ENCODE results near the gene XYLT1.

XYLT1 gene

DNA sequence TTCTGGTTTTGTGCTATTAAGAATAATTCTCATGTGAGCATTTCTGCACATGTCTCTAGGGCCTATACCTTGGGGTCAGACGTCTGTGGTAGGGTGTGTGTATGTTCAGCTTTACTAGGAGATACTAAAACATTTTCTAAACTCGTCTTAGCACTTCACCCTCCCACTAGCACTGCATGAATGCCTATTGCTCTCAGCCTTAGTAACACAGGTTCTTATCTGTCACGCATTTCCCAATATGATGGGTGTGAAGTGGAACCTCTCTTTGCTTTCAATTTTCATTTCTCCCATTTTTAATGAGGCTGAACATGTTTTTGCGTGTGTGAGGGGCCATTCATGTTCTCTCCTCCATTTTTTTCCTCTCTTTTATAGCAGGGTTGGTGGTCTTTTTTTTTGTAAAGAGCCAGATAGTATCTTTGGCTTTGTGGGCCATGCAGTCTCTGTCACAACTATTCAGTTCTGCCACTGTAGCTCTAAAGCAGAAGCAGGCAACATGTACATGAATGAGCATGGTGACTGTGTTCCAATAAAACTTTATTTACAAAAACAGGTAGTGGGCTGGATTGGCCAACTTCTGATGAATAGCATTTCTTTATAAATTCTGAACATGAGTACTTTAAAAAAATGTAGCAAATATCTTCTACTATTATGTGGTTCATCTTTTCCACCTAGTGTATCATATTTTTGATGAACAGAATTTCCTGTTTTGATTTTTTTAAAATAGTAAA, 354.0 kb downstream of the XYLT1 start:
- Mint-ChIP-seq H3K4me3 (no peak overlapping the region), H3K27me3 (ENCODE audit: low read depth) (peaks cover 7% of the 10 kb centered on the region), H3K4me1 (no peaks in the 10 kb centered on the region), H3K36me3 (ENCODE audit: low read depth) (peaks cover 4% of the 10 kb centered on the region), H3K9me3 (no peaks in the 10 kb centered on the region), H3K27ac (no peak overlapping the region)
- TF ChIP-seq, protein P1, sequence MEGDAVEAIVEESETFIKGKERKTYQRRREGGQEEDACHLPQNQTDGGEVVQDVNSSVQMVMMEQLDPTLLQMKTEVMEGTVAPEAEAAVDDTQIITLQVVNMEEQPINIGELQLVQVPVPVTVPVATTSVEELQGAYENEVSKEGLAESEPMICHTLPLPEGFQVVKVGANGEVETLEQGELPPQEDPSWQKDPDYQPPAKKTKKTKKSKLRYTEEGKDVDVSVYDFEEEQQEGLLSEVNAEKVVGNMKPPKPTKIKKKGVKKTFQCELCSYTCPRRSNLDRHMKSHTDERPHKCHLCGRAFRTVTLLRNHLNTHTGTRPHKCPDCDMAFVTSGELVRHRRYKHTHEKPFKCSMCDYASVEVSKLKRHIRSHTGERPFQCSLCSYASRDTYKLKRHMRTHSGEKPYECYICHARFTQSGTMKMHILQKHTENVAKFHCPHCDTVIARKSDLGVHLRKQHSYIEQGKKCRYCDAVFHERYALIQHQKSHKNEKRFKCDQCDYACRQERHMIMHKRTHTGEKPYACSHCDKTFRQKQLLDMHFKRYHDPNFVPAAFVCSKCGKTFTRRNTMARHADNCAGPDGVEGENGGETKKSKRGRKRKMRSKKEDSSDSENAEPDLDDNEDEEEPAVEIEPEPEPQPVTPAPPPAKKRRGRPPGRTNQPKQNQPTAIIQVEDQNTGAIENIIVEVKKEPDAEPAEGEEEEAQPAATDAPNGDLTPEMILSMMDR (IDR thresholded peaks at IDR 0.05; ENCODE audit: unreplicated experiment in 3 of 3) = no peak

DNA sequence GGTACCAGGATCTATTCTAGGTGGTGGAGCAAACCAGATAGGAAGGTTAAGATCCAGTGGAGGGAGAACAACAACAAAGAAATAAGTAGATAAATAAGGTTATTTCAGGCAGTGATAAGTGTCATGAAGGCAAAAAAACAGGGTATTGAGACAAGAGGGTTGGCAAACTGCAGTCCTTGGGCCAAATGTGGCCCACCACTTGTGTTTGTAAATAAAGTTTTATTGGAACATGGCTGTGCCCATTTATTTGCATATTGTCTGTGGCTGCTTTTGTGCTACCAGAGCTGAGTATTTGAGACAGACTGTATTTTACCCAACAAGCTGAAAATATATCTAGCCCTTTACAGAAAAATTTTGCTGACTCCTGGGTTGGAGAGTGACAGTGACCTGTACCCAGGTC, 361.3 kb downstream of the XYLT1 start:
- Mint-ChIP-seq H3K9me3 (no peaks in the 10 kb centered on the region), H3K4me1 (peaks cover 12% of the 10 kb centered on the region), H3K36me3 (ENCODE audit: low read depth) (no peaks in the 10 kb centered on the region), H3K27me3 (ENCODE audit: low read depth) (peaks cover 3% of the 10 kb centered on the region), H3K27ac (no peak overlapping the region), H3K4me3 (no peak overlapping the region)
- TF ChIP-seq, protein P1 (IDR thresholded peaks at IDR 0.05; ENCODE audit: unreplicated experiment in 3 of 3) = no peak

- Mint-ChIP-seq H3K27me3 (ENCODE audit: low read depth) (no peaks in the 10 kb centered on the region), H3K4me3 (no peak overlapping the region), H3K9me3 (no peaks in the 10 kb centered on the region), H3K4me1 (peaks cover 12% of the 10 kb centered on the region), H3K27ac (no peak overlapping the region), H3K36me3 (ENCODE audit: low read depth) (no peaks in the 10 kb centered on the region)
- TF ChIP-seq, protein P1 (IDR thresholded peaks at IDR 0.05; ENCODE audit: unreplicated experiment in 3 of 3) = no peak
Measured at GRCh38 chr16:17108596-17108995, 362.2 kb downstream of the XYLT1 start.

GRCh38 chr16:17107450-17107849, 363.3 kb downstream of the XYLT1 start:
- H3K4me1 Mint-ChIP-seq = peaks cover 12% of the 10 kb centered on the region
- no peaks in the 10 kb centered on the region for H3K9me3 Mint-ChIP-seq
- TF ChIP-seq, protein P1 (IDR thresholded peaks at IDR 0.05; ENCODE audit: unreplicated experiment in 3 of 3) = no peak
- H3K4me3 Mint-ChIP-seq = no peak overlapping the region
- H3K27ac Mint-ChIP-seq = no peak overlapping the region
- no peaks in the 10 kb centered on the region for H3K36me3 Mint-ChIP-seq (ENCODE audit: low read depth)
- no peaks in the 10 kb centered on the region for H3K27me3 Mint-ChIP-seq (ENCODE audit: low read depth)

DNA sequence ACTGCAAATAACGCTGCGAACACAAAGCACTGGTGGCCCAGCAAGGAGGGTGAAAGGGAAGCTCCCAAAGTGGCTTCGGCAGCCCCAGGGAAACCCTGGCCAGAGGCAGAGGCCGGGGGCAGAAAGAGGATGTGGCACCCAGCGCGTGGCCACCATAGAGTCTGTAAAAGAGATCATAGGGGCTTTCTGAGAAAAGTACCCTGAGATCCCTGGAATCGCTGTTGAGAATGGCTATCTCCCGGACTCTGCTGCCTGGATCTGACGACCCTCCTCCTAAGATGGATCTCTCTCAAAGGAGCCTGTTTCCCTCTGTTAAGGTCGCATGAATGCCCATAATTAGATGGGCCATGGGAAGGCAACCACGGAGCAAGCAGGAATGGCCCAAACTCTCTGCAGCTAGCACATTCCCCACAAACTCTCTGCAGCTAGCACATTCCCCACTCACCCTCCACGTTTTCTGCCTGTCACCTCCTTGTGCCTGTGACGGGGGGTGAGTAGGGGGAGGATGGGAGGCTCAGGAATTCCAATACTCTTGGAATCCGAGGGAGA, 364.4 kb downstream of the XYLT1 start:
- no peaks in the 10 kb centered on the region for H3K27me3 Mint-ChIP-seq (ENCODE audit: low read depth)
- peak overlapping the region in 1 of 3 experiments; percentile 74 for H3K27ac Mint-ChIP-seq
- H3K4me1 Mint-ChIP-seq = peaks cover 12% of the 10 kb centered on the region
- TF ChIP-seq, protein P1 (IDR thresholded peaks at IDR 0.05; ENCODE audit: unreplicated experiment in 3 of 3) = no peak
- H3K4me3 Mint-ChIP-seq = no peak overlapping the region
- H3K9me3 Mint-ChIP-seq = no peaks in the 10 kb centered on the region
- H3K36me3 Mint-ChIP-seq (ENCODE audit: low read depth) = no peaks in the 10 kb centered on the region

All from nephron (organoid).